Right lobe of liver (tissue), 4 donors: ENCODE results near the gene RNF40.

Experiments used
- POLR2A ChIP-seq: fragments of 450-650 bp; IDR thresholded peaks from one replicate; pipeline ENCODE4 v1.6.1; 2017; ENCODE audit warnings: antibody characterized with exemption, mild to moderate bottlenecking
- TF ChIP-seq, protein P1 (sequence below), 4 donors: fragments of 200-600 bp in 3 of 4; fragments of 450-650 bp in 1 of 4; IDR thresholded peaks; one replicate each; pipeline versions ENCODE4 v1.5.1 to v1.8.0; 2016 to 2022; ENCODE audit warnings: antibody characterized with exemption in 4 of 4, mild to moderate bottlenecking in 2 of 4
- donor health status: DM: no; HTN: no; CAD: no.
- donor health status: DM: no; HTN: no; CAD: no.
- donor health status: DM: no; HTN: yes; CAD: no.

DNA sequence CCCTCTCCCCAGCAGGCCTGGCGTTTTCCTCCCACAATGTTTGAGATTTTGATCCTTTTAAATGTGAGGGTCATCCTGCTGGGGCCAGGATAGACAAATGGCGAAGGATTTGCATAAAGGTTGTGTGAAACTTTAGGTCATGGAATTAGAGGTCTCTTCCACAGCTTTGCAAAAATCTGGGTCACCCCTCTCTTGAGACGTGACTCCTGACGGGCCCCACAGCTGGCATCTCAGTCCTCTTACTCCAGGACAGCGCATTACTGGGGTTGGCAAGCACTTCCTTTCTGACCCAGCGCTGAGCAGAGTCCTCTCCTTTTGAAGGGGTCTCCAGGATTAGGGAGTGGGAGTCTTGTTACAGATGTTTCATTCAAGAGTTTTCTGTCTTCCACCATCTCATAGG lies 17.5 kb downstream of the RNF40 start:
- TF ChIP-seq, protein P1, sequence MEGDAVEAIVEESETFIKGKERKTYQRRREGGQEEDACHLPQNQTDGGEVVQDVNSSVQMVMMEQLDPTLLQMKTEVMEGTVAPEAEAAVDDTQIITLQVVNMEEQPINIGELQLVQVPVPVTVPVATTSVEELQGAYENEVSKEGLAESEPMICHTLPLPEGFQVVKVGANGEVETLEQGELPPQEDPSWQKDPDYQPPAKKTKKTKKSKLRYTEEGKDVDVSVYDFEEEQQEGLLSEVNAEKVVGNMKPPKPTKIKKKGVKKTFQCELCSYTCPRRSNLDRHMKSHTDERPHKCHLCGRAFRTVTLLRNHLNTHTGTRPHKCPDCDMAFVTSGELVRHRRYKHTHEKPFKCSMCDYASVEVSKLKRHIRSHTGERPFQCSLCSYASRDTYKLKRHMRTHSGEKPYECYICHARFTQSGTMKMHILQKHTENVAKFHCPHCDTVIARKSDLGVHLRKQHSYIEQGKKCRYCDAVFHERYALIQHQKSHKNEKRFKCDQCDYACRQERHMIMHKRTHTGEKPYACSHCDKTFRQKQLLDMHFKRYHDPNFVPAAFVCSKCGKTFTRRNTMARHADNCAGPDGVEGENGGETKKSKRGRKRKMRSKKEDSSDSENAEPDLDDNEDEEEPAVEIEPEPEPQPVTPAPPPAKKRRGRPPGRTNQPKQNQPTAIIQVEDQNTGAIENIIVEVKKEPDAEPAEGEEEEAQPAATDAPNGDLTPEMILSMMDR (IDR thresholded peaks at IDR 0.05): no peak
- TF ChIP-seq POLR2A: no peak
